A549 (cell line): ENCODE data around the gene BRF1. TPM values are rescaled to one million over a fixed set of nuclear protein-coding genes. Genes with fewer than 3 reads are reported as not detected.

Experiments used
- ATAC-seq, 2 experiments: fragments of 200-7000 bp in 1 of 2; fragments of >200 bp in 1 of 2; cut with Nextera tagmentation in 1 of 2; cut with Tn5 transposase in 1 of 2; 3 replicates each; pipeline versions ENCODE4 v1.8.0 to v1.9.1; 2018 to 2020; ENCODE audit warnings: mild to moderate bottlenecking in 1 of 2, moderate library complexity in 1 of 2
- CTCF ChIA-PET: fragments of 300-600 bp; sonication (Branson Sonifier 250); formaldehyde crosslinking; extraction: SDS; loops from one replicate; lab custom pipeline; 2021; ENCODE audit warnings: antibody characterized with exemption, inconsistent platforms; lab: Yijun Ruan, JAX
- POLR2A ChIA-PET: fragments of 350-600 bp; formaldehyde crosslinking; extraction: SDS; loops from one replicate; lab custom pipeline; 2021; ENCODE audit warnings: antibody characterized with exemption, inconsistent platforms; lab: Yijun Ruan, JAX
- DNase-seq, 2 experiments: peaks; one replicate each; pipeline versions ENCODE4 v3.0.0 to v3.0.0-alpha.2; 2011 to 2016; ENCODE audit warnings: low read depth in 1 of 2, low spot score in 1 of 2
- FAIRE-seq: peaks from 2 replicates; lab custom pipeline; 2011; peaks lifted over from hg19 to GRCh38; lab: Jason Lieb, UNC
- H3K27ac ChIP-seq, 2 experiments: fragments of >200 bp; sonication (Bioruptor Twin); formaldehyde crosslinking; 3 replicates each; pipeline ENCODE4 v1.5.1; 2016 to 2017
- H3K4me1 ChIP-seq: fragments of >200 bp; sonication (Bioruptor Twin); formaldehyde crosslinking; 3 replicates; pipeline ENCODE4 v1.6.1; 2016
- H3K4me2 ChIP-seq: fragments of >200 bp; sonication (Bioruptor Twin); formaldehyde crosslinking; 3 replicates; pipeline ENCODE4 v1.6.1; 2016
- H3K4me3 ChIP-seq: fragments of >200 bp; sonication (Bioruptor Twin); formaldehyde crosslinking; 3 replicates; pipeline ENCODE4 v1.5.1; 2016
- H3K9me3 ChIP-seq: fragments of >200 bp; sonication (Bioruptor Twin); formaldehyde crosslinking; 3 replicates; pipeline ENCODE4 v1.6.1; 2016
- CHD4 ChIP-seq: fragments of 200-600 bp; sonication (generic); IDR thresholded peaks from 2 replicates; pipeline ENCODE4 v1.6.1; 2016; ENCODE audit warnings: antibody characterized with exemption, mild to moderate bottlenecking, borderline replicate concordance
- FOSB ChIP-seq: fragments of 250-450 bp; sonication (Bioruptor Pico); IDR thresholded peaks from 2 replicates; pipeline ENCODE4 v1.5.0; 2020; ENCODE audit warnings: mild to moderate bottlenecking, moderate library complexity
- FOSL2 ChIP-seq, 2 experiments: fragments of 450-650 bp in 1 of 2; fragments of >200 bp in 1 of 2; sonication (Bioruptor Twin) in 1 of 2; formaldehyde crosslinking; IDR thresholded peaks; 2 replicates each; pipeline versions ENCODE4 v1.5.0 to v1.6.1; 2016 to 2020; ENCODE audit warnings: mild to moderate bottlenecking in 1 of 2, moderate library complexity in 1 of 2
- GATA3 ChIP-seq: IDR thresholded peaks from 2 replicates; pipeline ENCODE4 v1.6.1; 2012; ENCODE audit warnings: borderline replicate concordance
- HOXB13 ChIP-seq: fragments of 250-450 bp; sonication (Bioruptor Pico); IDR thresholded peaks from 2 replicates; pipeline ENCODE4 v1.5.0; 2020; ENCODE audit warnings: low read depth, mild to moderate bottlenecking, moderate library complexity
- JUNB ChIP-seq: fragments of >200 bp; sonication (Bioruptor Twin); formaldehyde crosslinking; IDR thresholded peaks from 2 replicates; pipeline ENCODE4 v1.6.1; 2016
- KDM1A ChIP-seq: fragments of 200-600 bp; sonication (generic); IDR thresholded peaks from 2 replicates; pipeline ENCODE4 v1.6.1; 2016; ENCODE audit warnings: low read depth, mild to moderate bottlenecking
- MAFK ChIP-seq: fragments of 450-650 bp; IDR thresholded peaks from 2 replicates; pipeline ENCODE4 v1.6.1; 2014; ENCODE audit not compliant: partially characterized antibody
- NR3C1 ChIP-seq: fragments of >200 bp; sonication (Bioruptor Twin); formaldehyde crosslinking; IDR thresholded peaks from 3 replicates; pipeline ENCODE4 v1.6.1; 2017
- RARB ChIP-seq: fragments of 250-450 bp; sonication (Bioruptor Pico); IDR thresholded peaks from 2 replicates; pipeline ENCODE4 v1.8.0; 2021; ENCODE audit warnings: mild to moderate bottlenecking, moderate library complexity
- RCOR1 ChIP-seq: fragments of 150-350 bp; IDR thresholded peaks from 2 replicates; pipeline ENCODE4 v1.6.1; 2014; ENCODE audit warnings: antibody characterized with exemption, low read length, low read depth
- ZC3H11A ChIP-seq: fragments of 450-650 bp; IDR thresholded peaks from 2 replicates; pipeline ENCODE4 v1.6.1; 2014; ENCODE audit warnings: antibody characterized with exemption, mild to moderate bottlenecking
- ZNF302 ChIP-seq: fragments of 250-450 bp; sonication (Bioruptor Pico); IDR thresholded peaks from 2 replicates; pipeline ENCODE4 v1.9.0; 2021; ENCODE audit warnings: inconsistent platforms, mild to moderate bottlenecking, moderate library complexity
- WGBS: methylation state at CpG from one replicate; pipeline ENCODE4 v1.1.6; 2017; ENCODE audit errors: missing lambda C conversion rate; 5-methylcytosine and 5-hydroxymethylcytosine counted together
- polyA plus RNA-seq, 4 experiments: library from polyadenylated mRNA; depleted of rRNA in 3 of 4; stranded (reverse); fragments of >200 nt; fragmentation: RNase III in 1 of 4; extraction: RNeasy Plus Mini Kit Qiagen cat#74134 plus additional on column Dnase treatment in 1 of 4; gene quantifications; 2 replicates in 3 of 4; 3 replicates in 1 of 4; pipeline ENCODE4 v1.2.3, GENCODE V29; 2011 to 2017
- TF ChIP-seq, protein P1 (sequence below): fragments of 450-650 bp; IDR thresholded peaks from 2 replicates; pipeline ENCODE4 v1.6.1; 2014; ENCODE audit warnings: antibody characterized with exemption
- TF ChIP-seq, protein P2 (sequence below): IDR thresholded peaks from 2 replicates; pipeline ENCODE4 v1.6.1; 2012
- TF ChIP-seq, protein P3 (sequence below): IDR thresholded peaks from 2 replicates; pipeline ENCODE4 v1.6.1; 2012; ENCODE audit warnings: low read depth, borderline replicate concordance
- TF ChIP-seq, protein P4 (sequence below): IDR thresholded peaks from 2 replicates; pipeline ENCODE4 v1.6.1; 2012
- TF ChIP-seq, protein P5 (sequence below): fragments of >200 bp; sonication (Bioruptor Twin); formaldehyde crosslinking; IDR thresholded peaks from 3 replicates; pipeline ENCODE4 v1.5.1; 2016

BRF1 gene
- polyA plus RNA-seq, 2 of the 4 experiments (the other 2 are of a cell fraction), result 8.5 to 25.7 TPM

DNA sequence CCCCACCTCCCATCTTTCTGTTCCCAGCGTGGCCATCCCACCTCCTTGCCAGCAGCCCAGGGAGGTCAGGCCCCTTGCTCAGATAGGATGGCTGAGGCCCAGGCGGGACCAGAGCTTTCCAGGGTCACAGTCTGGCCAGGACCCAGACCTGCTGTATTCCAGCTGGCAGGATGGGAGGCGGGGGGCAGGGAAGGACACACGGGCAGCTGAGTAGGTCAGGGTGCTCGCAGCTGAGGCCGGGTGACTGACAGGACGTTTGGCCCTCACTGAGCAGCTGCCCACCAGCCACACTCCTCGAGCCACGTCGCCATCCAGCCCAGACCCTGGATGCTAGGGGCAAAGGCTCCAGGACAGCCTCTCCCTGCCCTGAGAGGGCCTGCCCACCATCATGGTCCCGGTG is 123.7 kb downstream of the BRF1 start:
- H3K27ac ChIP-seq, result no peak overlapping the region
- ATAC-seq (no peak), DNase-seq (no peak), FAIRE-seq (no peak)
- TF ChIP-seq JUNB, result no peak
- ChIA-PET CTCF (interaction anchor here (0.7 to 15.2 kb wide), 4 partner anchors 7 to 105 kb away, joined by 3 to 132 read pairs (median 24); partner anchors contain the start of gene JAG2), POLR2A (no interaction called here)
- no peak overlapping the region for H3K4me3 ChIP-seq
- H3K4me2 ChIP-seq, result no peak overlapping the region
- peaks cover 19% of the 10 kb centered on the region; the same call in 2 of the 3 replicates for H3K4me1 ChIP-seq
- H3K9me3 ChIP-seq, result no peaks in the 10 kb centered on the region
- WGBS, result 63% methylated on average over 9 of the region's 11 CpGs

DNA sequence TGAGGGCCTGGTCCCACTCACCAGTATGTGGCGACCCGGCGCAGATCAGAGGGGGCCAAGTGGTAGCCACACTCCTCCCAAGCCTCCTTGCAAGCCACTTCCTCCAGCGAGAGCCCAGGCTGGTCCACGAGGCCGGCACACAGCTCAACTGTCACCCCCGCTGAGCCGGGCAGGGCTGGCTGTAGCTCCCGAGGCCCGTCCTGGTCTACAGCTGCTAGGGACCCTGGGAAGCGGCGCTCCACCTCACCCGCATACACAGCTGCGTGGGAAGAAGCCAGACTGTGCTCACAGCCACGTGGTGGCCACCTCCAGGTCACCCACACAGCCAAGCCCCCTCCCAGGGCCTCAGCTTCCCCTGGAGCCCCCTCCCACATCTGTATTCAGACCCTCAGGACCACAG is 124.3 kb downstream of the BRF1 start:
- Histone ChIP-seq H3K4me1 (peaks cover 17% of the 10 kb centered on the region; the same call in 2 of the 3 replicates), H3K27ac (no peak overlapping the region), H3K4me2 (no peak overlapping the region), H3K4me3 (no peak overlapping the region), H3K9me3 (no peaks in the 10 kb centered on the region)
- POLR2A ChIA-PET, result no interaction called here
- DNase-seq (no peak), ATAC-seq (no peak), FAIRE-seq (no peak)
- CTCF ChIA-PET, result interaction anchor here (0.7 to 15.2 kb wide), 5 partner anchors 7 to 106 kb away, joined by 3 to 132 read pairs (median 4); partner anchors contain the start of gene JAG2
- WGBS, result 83% methylated on average over 8 of the region's 15 CpGs
- TF ChIP-seq ZC3H11A (no peak), MAFK (no peak), KDM1A (no peak), GATA3 (no peak), RCOR1 (no peak), FOSL2 (IDR thresholded peaks at IDR 0.05) (no peak), FOSL2 (CRISPR knock-in tag; IDR thresholded peaks at IDR 0.05) (no peak), HOXB13 (CRISPR knock-in tag) (no peak), ZNF302 (CRISPR knock-in tag) (no peak), FOSB (no peak), RARB (CRISPR knock-in tag) (no peak), JUNB (no peak), NR3C1 (no peak), CHD4 (no peak)
- TF ChIP-seq, protein P1, sequence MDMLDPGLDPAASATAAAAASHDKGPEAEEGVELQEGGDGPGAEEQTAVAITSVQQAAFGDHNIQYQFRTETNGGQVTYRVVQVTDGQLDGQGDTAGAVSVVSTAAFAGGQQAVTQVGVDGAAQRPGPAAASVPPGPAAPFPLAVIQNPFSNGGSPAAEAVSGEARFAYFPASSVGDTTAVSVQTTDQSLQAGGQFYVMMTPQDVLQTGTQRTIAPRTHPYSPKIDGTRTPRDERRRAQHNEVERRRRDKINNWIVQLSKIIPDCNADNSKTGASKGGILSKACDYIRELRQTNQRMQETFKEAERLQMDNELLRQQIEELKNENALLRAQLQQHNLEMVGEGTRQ, result no peak
- TF ChIP-seq, protein P2, sequence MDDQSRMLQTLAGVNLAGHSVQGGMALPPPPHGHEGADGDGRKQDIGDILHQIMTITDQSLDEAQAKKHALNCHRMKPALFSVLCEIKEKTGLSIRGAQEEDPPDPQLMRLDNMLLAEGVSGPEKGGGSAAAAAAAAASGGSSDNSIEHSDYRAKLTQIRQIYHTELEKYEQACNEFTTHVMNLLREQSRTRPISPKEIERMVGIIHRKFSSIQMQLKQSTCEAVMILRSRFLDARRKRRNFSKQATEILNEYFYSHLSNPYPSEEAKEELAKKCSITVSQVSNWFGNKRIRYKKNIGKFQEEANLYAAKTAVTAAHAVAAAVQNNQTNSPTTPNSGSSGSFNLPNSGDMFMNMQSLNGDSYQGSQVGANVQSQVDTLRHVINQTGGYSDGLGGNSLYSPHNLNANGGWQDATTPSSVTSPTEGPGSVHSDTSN, result no peak
- TF ChIP-seq, protein P3, sequence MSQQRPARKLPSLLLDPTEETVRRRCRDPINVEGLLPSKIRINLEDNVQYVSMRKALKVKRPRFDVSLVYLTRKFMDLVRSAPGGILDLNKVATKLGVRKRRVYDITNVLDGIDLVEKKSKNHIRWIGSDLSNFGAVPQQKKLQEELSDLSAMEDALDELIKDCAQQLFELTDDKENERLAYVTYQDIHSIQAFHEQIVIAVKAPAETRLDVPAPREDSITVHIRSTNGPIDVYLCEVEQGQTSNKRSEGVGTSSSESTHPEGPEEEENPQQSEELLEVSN, result no peak
- TF ChIP-seq, protein P4, sequence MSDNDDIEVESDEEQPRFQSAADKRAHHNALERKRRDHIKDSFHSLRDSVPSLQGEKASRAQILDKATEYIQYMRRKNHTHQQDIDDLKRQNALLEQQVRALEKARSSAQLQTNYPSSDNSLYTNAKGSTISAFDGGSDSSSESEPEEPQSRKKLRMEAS, result no peak
- TF ChIP-seq, protein P5, sequence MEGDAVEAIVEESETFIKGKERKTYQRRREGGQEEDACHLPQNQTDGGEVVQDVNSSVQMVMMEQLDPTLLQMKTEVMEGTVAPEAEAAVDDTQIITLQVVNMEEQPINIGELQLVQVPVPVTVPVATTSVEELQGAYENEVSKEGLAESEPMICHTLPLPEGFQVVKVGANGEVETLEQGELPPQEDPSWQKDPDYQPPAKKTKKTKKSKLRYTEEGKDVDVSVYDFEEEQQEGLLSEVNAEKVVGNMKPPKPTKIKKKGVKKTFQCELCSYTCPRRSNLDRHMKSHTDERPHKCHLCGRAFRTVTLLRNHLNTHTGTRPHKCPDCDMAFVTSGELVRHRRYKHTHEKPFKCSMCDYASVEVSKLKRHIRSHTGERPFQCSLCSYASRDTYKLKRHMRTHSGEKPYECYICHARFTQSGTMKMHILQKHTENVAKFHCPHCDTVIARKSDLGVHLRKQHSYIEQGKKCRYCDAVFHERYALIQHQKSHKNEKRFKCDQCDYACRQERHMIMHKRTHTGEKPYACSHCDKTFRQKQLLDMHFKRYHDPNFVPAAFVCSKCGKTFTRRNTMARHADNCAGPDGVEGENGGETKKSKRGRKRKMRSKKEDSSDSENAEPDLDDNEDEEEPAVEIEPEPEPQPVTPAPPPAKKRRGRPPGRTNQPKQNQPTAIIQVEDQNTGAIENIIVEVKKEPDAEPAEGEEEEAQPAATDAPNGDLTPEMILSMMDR, result no peak
- TF ChIP-seq, all 56 proteins: peak for 0
